G401.6 (cell line): ENCODE results near the gene DGKG.

Experiments
- FAIRE-seq: peaks from 2 replicates; lab custom pipeline; 2012; peaks lifted over from hg19 to GRCh38; lab: Jason Lieb, UNC

DGKG gene

DNA sequence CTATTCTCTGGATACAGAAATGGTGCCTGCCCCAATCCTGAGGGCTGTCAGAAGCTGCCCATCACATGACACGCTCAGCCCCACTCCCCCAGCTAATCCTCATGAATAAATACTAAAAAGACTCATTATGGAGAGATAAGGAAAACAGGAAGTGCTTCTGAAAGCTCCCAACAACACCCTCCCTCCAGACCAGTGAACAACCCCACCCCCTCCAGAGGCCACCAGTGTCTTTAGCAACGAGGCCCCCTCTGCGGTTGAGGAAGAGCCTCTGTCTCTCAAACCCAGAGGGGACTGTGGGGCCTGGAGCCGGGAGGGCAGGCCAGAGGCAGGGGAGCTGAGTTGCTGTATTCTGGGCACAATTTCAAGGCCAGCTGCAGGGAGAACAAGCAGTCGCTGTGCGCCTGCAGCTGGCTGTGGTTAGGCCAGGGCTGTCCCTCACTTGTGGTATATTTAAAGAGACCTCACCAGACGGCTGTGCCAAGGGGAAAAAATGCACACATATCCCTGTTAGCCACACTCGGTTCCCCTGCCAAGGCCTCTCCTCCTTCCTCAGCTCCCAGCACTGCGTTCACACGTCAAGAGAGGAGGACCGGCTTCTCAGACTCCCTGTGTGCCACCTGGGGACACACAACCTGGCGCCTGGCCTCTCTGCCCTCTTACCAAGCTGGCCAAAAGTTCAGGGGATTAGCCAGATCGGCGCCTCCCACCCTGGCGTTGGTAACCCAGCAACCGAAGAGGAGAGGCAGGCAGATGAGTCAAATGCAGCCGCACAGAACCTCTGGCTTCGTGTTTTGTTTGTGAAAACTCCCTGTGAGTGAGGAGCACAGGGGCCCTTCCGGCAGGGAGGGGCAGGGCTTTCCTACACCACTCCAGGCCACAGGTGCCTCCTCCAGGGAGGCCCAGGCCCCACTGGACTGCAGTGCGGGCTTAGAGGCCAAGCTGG lies 152.0 kb downstream of the DGKG start:
- FAIRE-seq = no peak

DNA sequence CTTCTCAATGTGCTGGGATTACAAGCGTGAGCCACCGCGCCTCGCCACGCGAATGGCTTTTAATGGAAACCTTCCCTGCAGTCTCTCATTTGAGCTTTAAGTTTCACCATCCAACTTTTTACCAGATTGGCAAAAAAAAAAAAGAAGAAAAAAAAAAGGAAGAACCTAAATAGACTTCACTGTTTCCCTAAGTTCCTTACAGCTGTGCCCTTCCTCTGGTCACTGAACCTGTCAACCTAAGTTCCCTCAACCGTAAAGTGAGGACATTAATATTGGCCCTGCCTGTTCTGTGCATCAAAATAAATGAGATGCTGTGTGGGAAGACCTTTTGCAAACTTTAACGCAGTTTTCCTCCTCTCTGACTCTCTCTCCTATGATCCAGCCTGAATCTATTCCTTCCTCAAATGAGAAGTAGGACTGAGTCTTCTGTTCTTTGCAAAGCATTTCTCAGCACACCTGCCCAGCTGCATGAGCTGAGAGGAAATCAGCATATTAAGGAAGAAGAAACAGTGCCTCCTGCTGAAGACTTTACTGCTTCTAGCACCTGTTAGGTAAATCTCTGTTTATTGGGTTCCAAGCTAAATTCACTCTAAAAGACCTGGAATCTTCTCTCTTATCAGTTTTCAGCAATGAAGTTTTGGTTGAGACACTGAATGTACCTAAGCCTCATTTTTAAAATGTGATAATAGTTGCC lies 153.6 kb downstream of the DGKG start:
- FAIRE-seq = no peak

DNA sequence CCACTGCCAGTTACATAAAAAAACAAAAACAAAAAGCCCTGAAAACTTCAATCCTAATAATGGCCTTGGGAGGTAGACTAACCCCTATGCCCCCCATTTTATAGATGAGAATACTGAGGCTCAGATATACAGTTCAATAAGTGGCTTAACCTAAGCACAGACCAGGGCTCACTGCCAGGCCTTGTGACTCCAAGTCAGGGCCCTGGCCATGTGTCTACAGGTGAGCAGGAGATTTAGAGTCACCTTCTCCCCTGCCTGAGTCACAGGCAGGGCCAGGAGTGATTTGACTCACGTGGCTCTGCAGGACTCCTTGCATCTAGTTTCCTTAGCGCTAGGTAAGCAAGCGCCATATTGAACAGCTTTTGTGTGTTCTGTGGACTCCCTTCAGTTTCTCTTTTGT lies 154.5 kb downstream of the DGKG start:
- no peak for FAIRE-seq

DNA sequence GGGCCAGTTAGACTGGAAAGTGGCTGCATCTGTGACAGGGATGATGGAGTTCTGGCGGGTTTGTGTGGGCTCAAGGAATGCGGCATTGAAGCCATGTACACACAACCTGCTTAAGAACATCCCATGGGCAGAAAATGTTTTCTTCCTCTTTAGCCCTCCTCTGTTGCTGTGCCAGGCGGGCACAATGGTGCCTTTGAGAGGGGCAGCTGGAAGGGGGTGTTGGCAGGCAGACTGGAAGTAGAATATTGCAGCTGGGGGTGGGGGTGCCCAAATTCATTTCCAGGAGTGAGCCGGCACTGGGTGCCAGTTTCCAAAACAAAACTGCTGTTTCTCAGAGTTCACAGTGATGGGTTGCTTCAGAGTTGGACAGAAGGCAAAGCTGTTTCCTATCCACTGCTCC lies 161.3 kb downstream of the DGKG start:
- no peak for FAIRE-seq

DNA sequence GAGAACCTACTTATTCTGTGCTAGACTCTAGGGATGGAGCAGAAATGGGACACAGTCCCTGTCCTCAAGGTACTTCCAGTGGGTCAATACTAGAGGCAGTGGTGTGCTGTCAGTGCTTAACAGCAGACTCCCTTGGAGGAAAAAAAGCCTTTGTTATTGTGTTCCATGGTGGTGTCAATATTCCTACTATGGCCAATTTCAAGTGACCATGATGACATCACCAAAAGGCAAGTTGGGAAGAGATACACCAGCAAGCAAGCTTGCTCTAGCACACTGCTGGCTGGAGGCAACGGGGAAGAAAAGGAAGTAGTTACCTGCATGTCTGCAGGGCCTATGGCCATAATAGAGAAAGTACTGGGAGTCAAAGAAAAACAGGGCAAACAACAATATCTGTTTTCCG lies 163.6 kb downstream of the DGKG start:
- no peak for FAIRE-seq

DNA sequence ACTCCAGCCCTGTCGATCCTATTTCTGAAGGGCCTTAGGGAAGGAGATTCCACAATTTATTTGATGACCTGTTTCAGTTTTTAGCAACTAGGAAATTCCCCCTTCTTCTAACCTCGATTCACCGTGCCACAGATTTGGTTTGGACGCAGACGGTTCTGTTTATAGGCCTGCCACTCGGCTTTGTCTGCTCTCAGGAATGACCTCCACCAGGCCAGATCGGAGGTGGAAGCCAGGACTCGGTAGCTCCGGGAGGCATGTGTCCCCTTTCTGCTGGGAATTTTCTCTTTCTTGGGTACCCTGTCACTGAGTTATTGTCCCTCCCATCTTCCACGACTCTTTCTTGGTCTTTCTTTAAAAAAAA lies 167.6 kb downstream of the DGKG start:
- no peak for FAIRE-seq

DNA sequence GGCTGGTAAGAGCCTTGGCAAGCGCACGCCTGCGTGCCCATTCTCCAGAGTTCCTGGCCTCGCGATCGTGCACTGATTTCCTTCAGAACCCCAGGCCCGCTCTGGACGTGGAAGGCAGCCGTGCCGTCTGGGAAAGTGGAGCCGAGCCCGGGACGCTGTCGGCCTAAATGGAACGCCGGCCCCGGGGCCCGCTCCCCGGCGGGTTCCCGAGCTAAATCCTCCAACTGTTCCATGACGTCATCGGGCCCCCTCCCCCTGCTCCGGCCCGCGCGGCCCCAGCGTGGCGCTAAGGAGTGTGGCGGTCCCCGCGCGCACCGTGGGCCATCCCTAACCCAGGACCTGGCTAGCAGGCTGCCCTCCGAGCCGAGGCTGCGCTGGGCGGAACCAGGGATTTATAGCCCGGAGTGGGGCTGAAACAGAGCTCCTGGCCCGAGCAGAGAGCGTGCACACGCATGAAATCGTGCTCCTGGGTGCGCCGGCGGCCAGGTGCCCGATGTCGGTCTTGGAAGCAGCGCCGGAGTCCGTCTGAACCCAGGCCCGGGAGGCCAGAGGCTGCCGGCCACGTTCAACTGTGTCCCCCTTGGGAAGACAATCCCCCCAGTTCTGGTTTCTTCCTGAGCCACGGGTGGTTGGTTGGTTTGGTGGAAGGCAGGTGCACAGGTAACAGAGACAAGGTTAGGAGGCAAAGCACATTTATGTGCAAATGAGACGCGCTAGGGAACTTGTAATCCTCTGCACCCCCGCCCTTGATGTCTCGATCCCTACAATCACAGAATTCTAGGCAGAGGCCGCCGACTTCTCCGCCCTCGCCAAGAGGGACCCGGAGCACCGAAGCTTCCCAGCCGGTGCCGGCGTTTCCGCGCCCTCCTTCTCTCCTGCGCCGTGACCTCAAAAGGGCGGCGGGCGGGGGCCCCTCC lies 168.2 kb downstream of the DGKG start:
- no peak for FAIRE-seq

DNA sequence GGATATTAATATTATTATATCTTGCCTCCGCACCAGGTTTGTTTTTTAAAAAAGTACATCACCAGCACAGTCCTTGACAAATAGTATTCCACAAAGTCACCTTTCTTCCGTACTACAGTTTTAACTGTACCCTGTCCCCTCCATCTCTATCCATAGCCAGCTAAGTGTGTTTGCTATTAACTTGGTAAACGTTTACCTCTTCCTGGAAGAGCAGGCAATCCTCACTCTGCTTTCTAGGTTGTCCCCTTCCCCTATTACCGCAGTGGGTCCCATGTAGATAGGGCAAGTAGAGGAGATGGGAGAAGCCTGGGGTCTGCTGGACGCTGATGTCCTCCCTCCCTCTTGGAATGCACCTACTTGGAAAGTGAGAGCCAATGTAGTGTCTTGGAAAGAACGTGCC lies 169.2 kb downstream of the DGKG start:
- FAIRE-seq = no peak

DNA sequence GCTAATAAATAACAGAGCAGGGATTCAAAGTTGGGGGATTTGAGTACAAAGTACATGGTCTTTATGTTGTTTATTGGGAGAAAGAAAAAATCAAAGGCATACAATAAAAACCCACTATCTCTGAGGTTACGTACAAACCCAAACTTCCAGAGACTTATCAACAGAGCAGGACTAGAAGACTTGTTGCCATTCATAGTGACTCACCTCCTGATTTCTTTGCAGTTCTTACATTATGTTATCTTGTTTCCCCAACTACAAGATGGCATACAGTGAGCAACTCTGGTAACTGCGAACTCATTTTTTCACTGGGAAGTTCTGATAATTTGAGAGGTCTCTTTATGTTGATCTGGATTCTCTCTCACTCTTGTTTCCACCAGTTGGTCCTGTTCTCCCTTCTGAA lies 172.5 kb downstream of the DGKG start:
- FAIRE-seq = no peak

DNA sequence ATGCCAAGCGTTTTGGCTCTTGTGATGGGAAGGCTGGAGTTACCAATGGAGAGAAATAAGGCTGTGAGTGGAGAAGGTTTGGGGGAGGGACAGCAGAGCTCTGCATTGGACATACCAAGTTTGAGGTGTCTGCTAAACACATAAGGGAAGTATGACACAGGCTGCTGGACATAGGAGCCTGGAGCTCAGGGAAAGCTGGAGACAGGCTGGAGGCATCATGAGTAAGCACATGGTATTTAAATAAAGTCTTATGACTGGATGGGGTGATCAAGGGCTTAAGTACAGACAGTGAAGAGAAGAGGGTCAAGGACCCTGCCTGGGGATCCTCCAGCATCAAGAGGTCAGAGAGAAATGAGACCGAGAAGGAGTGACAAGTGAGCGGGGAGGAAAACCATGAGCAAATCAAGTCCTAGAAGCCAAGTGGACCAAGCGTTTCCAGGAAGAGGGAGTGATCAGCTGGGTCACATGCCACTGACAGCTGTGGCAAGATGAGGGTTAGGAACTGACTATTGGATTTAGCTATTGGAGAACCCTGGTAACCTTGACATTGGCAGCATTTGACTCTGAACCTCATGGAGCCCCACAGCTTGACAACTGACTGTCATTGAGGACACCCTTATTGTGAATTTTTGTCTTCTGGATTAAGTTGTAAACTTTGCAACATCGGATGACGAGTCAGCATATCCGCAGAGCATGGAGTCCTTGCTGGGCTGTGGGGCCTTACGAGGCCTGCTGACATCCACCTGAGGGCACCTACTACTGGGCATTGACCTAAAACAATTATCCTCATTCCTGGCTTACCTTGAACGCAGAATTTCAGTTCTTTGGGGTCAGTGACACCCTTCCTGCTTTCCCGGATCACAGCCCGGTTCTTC lies 174.4 kb downstream of the DGKG start:
- FAIRE-seq = no peak

DNA sequence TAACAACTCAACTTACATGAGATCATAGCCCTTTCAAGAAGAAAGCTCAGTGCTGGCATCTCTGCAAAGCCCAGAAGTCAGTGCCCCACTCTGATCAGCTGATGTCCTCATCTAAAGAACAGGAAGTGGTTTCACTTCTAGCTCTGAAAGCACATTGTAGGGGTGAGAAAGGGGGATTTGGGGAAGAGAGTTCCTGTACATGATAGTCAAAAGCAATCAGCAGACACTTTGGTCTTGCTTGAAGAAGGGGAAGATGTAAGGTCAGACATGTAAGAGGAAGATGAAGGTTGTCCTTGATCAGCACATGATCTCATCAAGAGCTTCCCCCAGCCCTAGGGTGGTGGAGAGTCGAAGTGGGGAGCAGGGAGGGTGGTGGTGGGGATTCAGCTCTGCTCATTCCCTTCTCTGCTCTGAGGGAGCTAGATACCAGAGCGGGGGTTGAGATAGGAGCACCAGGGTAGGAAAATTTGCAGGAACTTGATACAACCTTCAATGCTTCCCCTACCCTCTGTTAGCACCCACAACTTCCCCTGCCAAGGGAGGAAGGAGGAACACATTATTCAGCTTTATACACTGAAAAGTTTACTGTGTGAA lies 176.7 kb downstream of the DGKG start:
- no peak for FAIRE-seq

DNA sequence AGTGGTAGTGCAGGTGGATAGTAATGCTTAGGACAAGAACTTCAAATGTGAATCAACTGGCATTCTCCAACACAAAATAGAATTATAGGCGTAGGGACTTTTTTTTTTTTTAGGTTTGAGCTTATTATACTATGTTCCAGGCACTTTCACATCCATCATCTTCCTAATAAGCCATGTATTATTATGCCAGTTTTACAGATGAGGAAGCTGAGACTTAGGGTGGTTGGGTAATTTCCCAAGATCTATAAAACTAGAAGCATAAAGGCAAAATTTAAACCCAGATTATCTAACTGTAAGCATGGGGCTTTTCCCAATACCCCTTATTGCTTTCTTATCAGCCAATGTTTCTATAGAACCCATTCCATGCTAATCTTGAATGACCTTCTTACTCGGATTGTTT lies 178.0 kb downstream of the DGKG start:
- no peak for FAIRE-seq

DNA sequence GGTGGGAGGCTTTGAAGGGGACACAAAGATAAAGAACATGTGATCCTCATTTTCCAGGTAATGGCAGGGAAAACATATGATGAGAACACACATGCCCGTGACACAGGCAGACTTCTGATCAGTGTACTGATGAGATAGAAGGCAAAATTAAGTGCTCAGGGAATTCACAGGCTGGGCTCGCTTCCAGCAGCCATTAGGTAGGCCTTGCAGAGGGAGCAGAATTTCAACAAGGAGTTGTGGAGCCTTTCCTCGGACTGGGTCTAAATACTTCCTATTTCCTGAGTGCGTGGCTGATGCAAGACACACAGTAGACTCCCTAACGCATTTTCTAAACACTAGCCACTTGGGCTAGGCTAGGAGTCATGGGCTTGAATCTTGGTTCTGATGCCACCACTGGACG lies 179.2 kb downstream of the DGKG start:
- no peak for FAIRE-seq

DNA sequence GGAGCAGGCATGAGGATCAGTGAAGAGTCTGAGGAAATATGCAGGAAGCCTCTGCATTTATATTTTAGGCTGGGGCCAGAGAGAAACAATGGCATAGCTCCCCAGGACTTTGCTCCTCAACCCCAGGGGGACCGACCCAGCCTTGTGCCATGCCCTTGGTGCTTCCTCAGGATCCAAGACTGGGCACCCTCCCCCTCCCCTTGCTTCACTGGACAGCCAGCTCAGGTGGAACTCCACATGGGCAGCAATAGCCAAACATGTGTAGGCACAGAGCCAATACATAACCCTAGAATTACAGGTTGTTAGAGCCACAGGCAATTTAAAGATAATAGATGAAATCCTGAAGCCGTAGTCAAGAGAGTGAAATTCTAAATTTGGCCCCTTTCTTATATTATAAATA lies 180.1 kb downstream of the DGKG start:
- FAIRE-seq = no peak

DNA sequence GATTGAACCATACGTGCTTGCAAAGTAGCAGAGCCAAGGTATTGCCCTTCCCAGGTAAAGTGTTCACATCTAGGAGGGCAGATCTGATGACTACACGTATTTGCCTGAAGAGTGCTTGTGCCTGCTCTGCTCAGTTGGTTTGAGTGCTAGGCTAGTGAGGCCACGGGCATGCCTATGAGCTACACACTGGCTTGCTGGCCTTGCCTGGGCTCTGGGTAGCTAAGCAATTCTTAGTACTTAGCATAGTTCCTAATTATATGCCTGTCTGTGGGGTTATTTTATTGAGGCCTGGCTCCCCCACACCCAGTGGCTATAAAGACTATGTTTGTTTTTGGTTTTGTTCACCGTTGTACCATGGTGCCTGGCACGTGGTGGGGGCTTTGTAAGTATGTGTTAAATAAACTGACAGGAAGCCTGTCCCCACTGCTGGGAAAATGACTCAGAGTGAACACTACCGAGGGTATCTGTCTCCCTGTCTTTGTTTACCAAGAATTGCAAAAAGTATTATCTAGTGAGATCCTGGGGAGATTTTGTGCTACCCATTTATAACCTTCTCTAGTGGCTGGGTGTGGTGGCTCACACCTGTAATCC lies 181.0 kb downstream of the DGKG start:
- FAIRE-seq = no peak

DNA sequence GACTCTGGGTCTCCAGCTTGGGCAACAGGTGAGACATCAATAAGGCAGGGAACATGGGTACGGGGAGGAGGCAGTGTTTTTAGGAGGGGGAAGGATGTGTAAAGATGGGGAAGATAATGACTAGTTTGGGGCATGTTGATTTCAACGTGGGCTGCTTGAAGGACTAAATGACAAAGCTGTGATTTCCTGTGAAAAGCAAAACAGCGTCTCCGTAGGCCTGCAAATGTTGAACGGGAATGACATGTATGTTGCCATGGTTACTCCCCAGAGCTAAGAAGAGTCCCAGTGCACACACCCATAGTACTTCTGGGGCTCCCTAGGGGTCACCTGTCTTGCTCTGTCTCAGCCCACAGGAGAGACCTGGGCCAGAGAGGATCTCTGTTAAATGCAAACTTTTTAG lies 181.9 kb downstream of the DGKG start:
- FAIRE-seq = no peak

DNA sequence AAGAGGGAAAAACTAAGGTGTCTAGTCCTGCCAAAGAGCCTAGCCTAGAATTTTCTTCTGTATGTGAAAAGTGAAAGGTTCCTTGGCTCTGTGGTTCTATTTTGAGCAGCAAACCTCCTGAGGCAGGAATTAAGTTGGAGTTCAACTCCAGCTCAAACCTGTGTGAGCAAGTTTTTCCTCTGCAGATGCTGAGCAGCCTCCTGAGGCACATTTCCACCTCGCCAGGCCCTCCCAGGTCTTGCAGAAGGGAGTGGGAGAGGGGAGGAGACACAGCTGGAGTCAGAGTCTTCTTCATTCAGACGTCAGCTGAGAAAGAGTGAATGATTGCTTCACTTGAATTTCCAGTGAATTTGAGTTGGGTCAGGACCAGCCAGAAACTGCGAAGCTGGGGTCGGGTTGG lies 183.6 kb downstream of the DGKG start:
- FAIRE-seq = no peak

DNA sequence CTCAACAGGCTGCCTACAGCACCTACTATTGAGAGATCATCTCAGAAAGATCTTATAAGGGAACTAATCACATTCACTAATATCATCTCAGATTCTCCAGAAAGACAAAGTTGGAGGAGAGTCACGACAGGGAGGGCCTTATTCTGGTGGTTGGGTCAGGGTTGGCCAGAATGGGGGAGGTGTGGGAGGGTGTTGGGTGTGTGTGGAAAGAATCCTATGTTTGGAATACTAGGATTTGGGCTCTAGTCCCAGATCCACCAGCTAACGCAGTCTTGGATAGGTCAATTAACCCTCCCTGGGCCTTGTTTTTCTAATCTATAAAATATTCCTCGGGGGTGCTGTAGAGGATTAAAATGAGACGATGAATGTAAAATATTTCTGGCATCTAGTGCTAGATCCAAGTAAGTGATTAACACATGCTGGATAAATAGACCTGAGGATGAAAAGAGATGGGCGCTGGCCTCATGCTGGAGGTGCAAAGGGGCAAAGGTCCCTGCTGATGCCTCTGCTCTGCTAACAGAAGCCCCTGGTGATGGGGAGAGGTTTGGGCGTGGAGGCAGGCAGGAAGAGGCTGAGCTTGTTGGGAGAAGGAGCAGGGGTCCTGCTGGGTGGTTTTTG lies 185.6 kb downstream of the DGKG start:
- FAIRE-seq = no peak

DNA sequence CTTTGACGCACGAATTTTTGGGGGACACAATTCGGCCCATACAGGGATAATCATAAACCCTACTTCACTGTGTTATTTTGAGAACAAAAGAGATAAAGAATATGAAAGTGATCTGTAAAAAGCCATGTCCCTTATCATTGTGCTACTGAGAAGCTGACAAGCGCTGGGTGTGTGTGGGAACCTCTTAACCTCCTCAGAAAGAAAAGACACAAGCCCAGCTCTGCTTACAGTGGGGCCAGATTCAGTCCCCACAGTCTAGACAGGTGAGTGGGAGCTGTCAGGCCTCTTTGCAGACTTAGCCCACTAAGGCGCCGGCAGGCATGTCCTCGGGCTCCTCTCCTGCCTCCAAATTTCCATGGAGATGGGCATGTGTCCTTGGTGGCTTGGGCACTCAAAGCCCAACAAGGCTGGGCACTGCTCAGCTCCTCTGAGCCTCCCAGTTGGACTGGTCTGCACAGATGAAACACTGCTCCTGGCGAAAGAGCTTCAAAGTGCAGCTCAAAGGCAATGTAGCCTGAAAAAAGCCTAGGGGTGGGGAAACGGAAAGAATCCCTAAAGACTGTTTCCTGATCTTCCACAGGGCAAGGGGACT lies 188.7 kb downstream of the DGKG start:
- FAIRE-seq = no peak

DNA sequence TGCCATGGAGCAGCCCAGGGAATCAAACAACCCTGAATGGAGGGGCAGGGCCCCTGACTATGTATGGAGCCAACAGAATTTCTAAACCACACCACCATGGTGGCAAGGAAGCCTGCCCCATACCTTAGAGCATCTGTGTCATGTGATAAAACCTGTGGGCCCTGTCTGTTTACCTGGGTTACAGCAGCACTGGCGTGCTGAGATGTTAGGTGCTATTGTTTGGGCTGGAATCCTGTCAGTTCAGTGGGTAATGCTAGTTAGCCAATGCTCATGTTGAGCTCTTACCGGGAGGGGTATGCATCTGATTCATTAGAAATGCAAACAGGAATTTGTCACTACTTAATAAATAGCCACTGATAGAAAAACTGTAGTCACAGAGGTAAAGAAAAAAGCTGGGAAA lies 189.7 kb downstream of the DGKG start:
- no peak for FAIRE-seq
